Measurements from ENCODE around the gene SH3RF2.
"Not testable (repeated sequence)": the region's sequence is repeated elsewhere in the genome, so short reads cannot be mapped to it uniquely, and the experiment has no call there.

Gene SH3RF2

GRCh38 chr5:146010447-146010846 lies 74.1 kb downstream of the SH3RF2 start:
- DNase-seq: not testable (repeated sequence)

- no peak for DNase-seq
Observed at GRCh38 chr5:146013761-146014160, 77.4 kb downstream of the SH3RF2 start.

DNA sequence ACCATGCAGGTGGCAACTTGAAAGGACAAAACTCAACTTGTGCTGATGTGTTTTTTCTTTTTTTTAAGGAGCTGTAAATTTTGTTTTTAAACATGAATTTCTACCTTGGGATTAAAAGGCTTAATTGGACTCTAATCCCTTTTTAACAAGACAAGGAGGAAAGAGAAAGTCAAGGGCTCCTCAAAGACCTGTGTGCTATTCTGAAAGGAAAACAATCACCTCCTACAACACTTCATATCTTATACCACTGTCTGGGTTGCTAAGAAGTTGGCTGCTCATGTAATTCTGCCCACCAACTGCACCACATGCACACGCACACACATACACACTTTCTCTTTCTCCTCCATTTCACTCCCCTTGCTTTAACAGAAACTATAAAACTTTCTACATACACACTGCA lies 78.6 kb downstream of the SH3RF2 start:
- no peak for DNase-seq

GRCh38 chr5:146016764-146017484 lies 80.5 kb downstream of the SH3RF2 start:
- no peak for DNase-seq

DNA sequence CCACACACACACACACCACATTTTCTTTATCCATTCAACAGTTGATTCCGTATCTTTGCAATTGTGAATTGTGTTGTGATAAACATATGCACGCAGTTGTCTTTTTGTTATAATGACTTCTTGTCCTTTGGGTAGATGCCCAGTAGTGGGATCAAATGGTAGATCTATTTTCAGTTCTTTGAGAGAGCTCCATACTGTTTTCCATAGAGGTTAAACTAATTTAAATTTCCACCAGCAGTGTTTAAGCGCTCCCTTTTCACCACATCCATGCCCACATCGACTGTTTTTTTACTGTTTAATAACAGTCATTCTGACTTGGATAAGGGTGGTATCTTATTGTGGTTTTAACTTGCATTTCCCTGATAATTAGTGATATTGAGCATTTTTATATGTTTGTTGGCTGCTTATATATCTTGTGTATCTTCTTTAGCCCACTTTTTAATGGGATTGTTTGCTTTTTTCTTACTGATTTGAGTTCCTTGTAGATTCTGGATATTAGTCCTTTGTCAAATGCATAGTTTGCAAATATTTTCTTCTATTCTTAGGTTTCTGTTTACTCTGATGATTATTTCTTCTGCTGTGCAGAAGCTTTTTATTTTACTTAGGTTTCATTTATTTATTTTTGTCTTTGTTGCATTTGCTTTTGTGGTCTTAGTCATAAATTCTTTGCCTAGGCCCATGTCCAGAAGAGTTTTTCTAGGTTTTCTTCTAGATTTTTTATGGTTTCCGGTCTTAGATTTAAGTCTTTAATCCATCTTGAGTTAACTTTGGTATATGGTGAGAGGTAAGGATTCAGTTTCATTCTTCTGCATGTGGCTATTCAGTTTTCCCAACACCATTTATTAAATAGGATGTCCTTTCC lies 82.4 kb downstream of the SH3RF2 start:
- DNase-seq: no peak

DNA sequence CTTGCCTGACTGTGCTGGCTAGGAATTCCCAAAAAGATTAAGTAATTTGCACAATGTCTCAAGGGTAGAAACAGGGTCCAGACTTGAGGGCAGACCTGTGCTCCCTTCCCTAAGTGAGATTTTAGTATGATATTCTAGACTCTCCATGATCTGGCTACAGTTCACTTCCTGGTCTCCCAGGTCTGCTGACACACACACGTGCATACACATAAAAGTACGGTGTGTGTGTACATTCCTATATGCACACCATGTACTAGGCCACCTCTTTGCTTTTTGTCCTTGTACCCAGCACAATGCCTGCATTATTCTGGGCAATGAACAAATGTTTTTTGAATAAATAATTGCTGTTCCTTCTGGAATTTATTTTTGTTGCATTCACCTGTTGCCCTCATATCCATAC lies 83.7 kb downstream of the SH3RF2 start:
- DNase-seq: no peak

- DNase-seq: no peak
Observed at GRCh38 chr5:146024034-146024433, 87.7 kb downstream of the SH3RF2 start.

- no peak for DNase-seq
Observed at GRCh38 chr5:146025114-146025680, 88.8 kb downstream of the SH3RF2 start.

- no peak for DNase-seq
Observed at GRCh38 chr5:146025681-146026080, 89.3 kb downstream of the SH3RF2 start.

DNA sequence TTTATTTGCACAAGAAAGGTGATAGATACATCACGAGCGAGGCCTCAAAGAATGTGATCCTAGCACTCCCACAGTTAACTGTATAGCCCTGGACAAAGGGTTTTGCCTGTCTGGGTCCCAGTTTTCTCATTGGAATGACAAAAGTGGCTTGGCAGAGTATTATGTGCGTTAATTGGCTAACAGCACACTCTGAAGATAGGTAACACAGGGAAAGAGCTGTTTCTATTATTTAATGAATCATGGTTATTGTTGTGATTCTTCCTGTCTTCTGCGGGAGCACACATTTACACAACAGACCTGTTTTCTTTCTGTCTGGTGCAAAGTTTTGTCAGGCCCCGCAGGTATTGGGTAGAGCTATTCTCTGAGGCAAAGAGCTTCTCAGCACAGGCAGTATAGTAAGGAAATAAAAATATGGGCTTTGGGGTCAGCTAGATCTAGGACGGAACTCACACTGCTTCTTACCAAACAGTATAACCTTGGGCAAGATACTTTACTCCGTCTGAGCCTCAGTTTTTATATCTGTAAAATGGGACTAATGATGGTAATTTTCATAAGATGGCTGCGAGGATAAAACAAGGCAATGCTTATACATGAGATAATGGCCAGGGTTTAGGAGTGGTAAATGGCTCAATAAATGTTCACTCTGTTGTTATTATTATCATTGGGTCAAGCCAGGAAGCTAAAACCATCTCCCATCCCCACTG lies 90.1 kb downstream of the SH3RF2 start:
- DNase-seq: no peak

DNA sequence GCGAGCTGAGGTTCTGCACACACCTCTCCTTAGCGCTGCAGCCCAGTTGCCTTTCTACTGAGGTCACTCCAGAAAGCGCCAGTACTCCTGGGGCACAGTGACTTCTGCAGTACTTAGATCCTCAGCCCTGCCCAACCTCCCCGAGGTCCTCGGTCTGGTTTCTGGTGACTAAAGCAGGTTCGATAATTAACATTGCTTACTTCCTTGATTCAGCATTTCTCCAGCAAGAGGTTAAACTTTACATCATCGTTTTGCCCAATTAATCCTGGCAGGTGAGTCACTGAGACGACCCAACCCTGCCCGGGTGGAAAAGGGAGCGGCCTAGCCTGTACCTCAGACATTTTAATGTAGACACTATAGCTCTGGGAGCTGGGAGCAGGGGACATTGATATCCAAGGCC lies 91.4 kb downstream of the SH3RF2 start:
- DNase-seq: no peak

GRCh38 chr5:146032911-146033310 lies 96.5 kb downstream of the SH3RF2 start:
- no peak for DNase-seq

DNA sequence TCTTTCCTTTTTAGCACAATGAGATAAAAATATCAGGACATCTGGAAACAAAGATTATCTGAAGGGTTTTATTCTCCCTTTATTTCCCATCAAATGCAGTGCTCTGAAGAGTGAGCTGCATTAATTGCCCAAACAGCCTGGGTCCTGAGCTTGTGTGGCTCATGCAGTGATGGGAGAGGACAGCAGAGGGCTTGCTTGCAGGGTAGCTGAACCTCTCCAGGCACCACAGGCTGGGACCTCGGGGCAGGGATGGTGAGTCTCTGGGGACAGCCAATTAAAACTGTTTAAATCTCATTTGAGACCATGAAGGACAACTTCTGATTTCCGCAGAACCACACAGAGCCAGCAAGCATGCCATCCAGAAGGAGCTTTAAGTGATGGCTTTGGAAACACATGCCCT lies 97.7 kb downstream of the SH3RF2 start:
- DNase-seq: no peak

- DNase-seq: no peak
Observed at GRCh38 chr5:146034605-146035004, 98.2 kb downstream of the SH3RF2 start.

DNA sequence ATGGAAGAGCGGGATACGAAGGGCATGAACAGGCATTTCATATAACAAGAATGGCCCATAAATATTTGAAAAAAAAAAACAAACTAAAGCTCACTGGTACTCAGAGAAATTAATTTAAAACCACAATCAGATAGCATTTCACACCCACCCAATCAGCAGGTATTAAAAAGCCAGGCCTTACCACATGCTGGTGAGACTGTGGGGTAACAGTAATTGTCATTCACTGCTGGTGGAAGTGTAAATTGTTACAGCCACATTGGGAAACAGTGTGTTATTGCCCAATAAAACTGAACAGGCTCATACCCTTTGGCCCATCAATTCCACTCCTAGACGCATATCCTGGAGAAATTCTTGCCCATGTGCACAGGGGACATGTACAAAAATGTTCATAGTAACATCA lies 103.0 kb downstream of the SH3RF2 start:
- no peak for DNase-seq

- no peak for DNase-seq
Observed at GRCh38 chr5:146040527-146040926, 104.1 kb downstream of the SH3RF2 start.

GRCh38 chr5:146041180-146041789 lies 104.9 kb downstream of the SH3RF2 start:
- no peak for DNase-seq

GRCh38 chr5:146042628-146043279 lies 106.4 kb downstream of the SH3RF2 start:
- DNase-seq: no peak

- DNase-seq: no peak
Observed at GRCh38 chr5:146043722-146044121, 107.3 kb downstream of the SH3RF2 start.

DNA sequence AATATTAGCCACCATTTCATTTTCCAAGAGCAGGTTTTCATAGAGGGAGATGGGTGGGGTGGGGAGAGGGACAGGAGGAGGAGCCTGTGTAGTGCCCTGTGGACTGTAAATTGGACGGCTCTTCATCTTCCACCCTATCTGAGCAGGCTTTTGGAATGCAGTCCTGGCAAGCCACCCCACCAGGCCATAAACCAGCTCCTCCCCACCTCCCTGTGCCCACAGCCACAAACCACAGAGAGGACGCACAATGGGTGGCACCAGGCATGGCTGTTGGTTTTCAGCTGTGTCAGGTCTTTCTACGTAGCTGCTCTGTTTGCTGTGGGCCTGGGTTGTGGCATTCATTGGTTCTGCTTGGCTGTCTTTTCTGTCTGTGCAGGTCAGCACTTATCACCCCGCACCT lies 111.0 kb downstream of the SH3RF2 start:
- DNase-seq: no peak

DNA sequence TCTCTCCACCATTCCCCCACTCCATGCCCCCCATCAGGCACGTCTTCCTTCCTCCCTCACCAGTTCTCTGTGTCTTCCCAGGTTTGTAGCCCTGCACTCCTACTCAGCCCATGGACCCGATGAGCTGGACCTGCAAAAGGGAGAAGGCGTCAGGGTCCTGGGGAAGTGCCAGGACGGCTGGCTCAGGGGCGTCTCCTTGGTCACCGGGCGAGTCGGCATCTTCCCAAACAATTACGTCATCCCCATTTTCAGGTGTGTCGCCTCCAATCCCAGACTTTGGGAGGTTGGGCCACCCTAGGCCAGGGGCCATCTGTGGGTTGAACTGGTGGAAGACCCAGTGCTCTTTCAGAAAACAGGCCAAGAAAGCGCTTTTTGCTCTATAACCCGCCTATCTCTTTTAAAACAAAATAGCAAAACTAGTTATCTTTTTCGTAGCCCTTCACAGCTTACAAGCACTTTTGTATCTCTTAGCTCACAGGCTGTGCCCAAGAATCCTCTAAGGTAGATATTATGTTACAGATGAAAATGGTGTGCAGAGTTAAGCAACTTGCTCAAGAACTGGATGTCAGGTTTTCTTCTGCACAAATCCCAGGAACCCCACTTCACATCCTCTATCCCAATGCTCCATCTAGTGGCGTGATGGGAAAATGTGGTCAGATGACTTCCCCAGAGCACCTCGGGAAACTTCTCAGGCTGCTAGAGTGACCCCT lies 112.8 kb downstream of the SH3RF2 start:
- DNase-seq: peak; percentile 64

DNA sequence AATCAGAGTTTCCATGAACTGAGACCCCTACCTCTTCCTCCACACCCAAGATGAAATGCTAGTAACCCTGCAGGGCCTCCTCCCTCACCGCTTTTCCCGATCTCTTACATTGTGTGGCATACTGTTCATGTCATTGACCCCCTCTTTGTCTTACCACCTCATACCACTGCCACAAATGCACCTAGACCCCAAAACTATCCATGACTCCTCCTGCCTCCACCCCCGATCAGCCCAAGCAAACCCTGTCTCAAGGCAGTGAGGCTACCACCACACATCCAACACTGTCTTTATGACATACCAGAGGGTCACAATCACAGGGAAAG lies 113.3 kb downstream of the SH3RF2 start:
- no peak for DNase-seq
